Myometrial cell (primary cell): ENCODE measurements around the gene UGT1A6. TPM values are rescaled to one million over a fixed set of nuclear protein-coding genes. Genes with fewer than 3 reads are reported as not detected.

Experiments
- total RNA-seq: library from RNA; depleted of rRNA; stranded (reverse); fragments of >200 nt; gene quantifications from 2 replicates; pipeline ENCODE4 v1.2.3, GENCODE V29; 2015

UGT1A6 gene
- total RNA-seq, result not detected in 2 replicates

GRCh38 chr2:233692648-233693047, at the start of gene UGT1A6:
Gene UGT1A6, plus strand, starts transcription at chr2:233692890. Its CDS starts 115 bp downstream, at chr2:233693005.

GRCh38 chr2:233671290-233672161, 21.2 kb upstream of the UGT1A6 start, which contains the start of gene UGT1A9:
Gene UGT1A9, plus strand, starts transcription at chr2:233671898. Its CDS starts 37 bp downstream, at chr2:233671935.

GRCh38 chr2:233681521-233682099, 11.1 kb upstream of the UGT1A6 start, which contains the start of gene UGT1A7:
Gene UGT1A7, plus strand, starts transcription at chr2:233681901. Its CDS starts 37 bp downstream, at chr2:233681938.

GRCh38 chr2:233712611-233713261, 20.0 kb downstream of the UGT1A6 start, which contains the start of gene UGT1A5:
Gene UGT1A5, plus strand, starts transcription at chr2:233712907. Its CDS starts 85 bp downstream, at chr2:233712992.

GRCh38 chr2:233718552-233718951, 25.9 kb downstream of the UGT1A6 start, which contains the start of gene UGT1A4:
Gene UGT1A4, plus strand, starts transcription at chr2:233718736. Its CDS starts 85 bp downstream, at chr2:233718821.

GRCh38 chr2:233728723-233729301, 36.1 kb downstream of the UGT1A6 start, which contains the start of gene UGT1A3:
Gene UGT1A3, plus strand, starts transcription at chr2:233729042. Its CDS starts 85 bp downstream, at chr2:233729127.

GRCh38 chr2:233760043-233760442, 67.4 kb downstream of the UGT1A6 start, which contains the start of gene UGT1A1:
Gene UGT1A1, plus strand, starts transcription at chr2:233760270. Its CDS starts 18 bp downstream, at chr2:233760288.

GRCh38 chr2:233778030-233778429, 85.3 kb downstream of the UGT1A6 start, which contains the start of gene MROH2A:
Gene MROH2A, plus strand, starts transcription at chr2:233778330. Its CDS starts 1,029 bp downstream, at chr2:233779359.

Other genes starting within 250 kb of the UGT1A6 start
- 24.5 and 24.6 TPM in 2 replicates for gene USP40, start 126.1 kb upstream of the UGT1A6 start, total RNA-seq
- not detected in 2 replicates for gene UGT1A8, start 75.3 kb upstream of the UGT1A6 start, total RNA-seq
- not detected in 2 replicates for gene UGT1A10, start 56.4 kb upstream of the UGT1A6 start, total RNA-seq
- not detected in 2 replicates for gene UGT1A9, start 21.0 kb upstream of the UGT1A6 start, total RNA-seq
- not detected in 2 replicates for gene UGT1A7, start 11.0 kb upstream of the UGT1A6 start, total RNA-seq
- not detected in 2 replicates for gene UGT1A5, start 20.0 kb downstream of the UGT1A6 start, total RNA-seq
- gene UGT1A4, start 25.8 kb downstream of the UGT1A6 start, total RNA-seq, result not detected in 2 replicates
- not detected in 2 replicates for gene UGT1A3, start 36.2 kb downstream of the UGT1A6 start, total RNA-seq
- gene UGT1A1, start 67.4 kb downstream of the UGT1A6 start, total RNA-seq, result not detected in 2 replicates
- not detected in 2 replicates for gene MROH2A, start 85.4 kb downstream of the UGT1A6 start, total RNA-seq
- gene HJURP, start 161.6 kb downstream of the UGT1A6 start, total RNA-seq, result 22.0 and 23.1 TPM in 2 replicates
- not detected in 2 replicates for gene TRPM8, start 224.5 kb downstream of the UGT1A6 start, total RNA-seq